ENCODE data around the gene ACTMAP.

GRCh38 chr19:40741527-40742390, 8.5 kb downstream of the ACTMAP start:
- TF ChIP-seq CTCF (conservative IDR thresholded peaks at IDR 0.05; ENCODE audit: low read length), result no peak
- no peak for TF ChIP-seq EZH2phosphoT487 (IDR thresholded peaks at IDR 0.05; ENCODE audit: borderline replicate concordance)

All from Loucy (cell line).